Endodermal cell (in vitro differentiated cells): ENCODE data around the gene TSC22D2. TPM values are rescaled to one million over a fixed set of nuclear protein-coding genes. Genes with fewer than 3 reads are reported as not detected.

Source experiments
- DNase-seq: peaks from one replicate; pipeline ENCODE4 v3.0.0-alpha.2; 2017
- H3K27ac ChIP-seq: 2 replicates; pipeline ENCODE4 v1.5.1; 2013; ENCODE audit warnings: mild to moderate bottlenecking, low read depth, low read length, moderate library complexity
- H3K27me3 ChIP-seq: 2 replicates; pipeline ENCODE4 v1.6.1; 2013; ENCODE audit warnings: mild to moderate bottlenecking, low read length, moderate library complexity; ENCODE audit not compliant: insufficient read depth, control insufficient read depth, poor library complexity, severe bottlenecking
- H3K36me3 ChIP-seq: 2 replicates; pipeline ENCODE4 v1.7.0; 2013; ENCODE audit warnings: mild to moderate bottlenecking, low read length, moderate library complexity; ENCODE audit not compliant: control insufficient read depth, insufficient read depth
- H3K4me1 ChIP-seq: one replicate; pipeline ENCODE4 v1.7.0; 2013; ENCODE audit warnings: low read length; ENCODE audit not compliant: control insufficient read depth, insufficient read depth
- H3K4me3 ChIP-seq: 2 replicates; pipeline ENCODE4 v1.5.1; 2013; ENCODE audit warnings: mild to moderate bottlenecking, low read length, moderate library complexity
- H3K9ac ChIP-seq: 2 replicates; pipeline ENCODE4 v1.6.1; 2013; ENCODE audit warnings: mild to moderate bottlenecking, low read length, moderate library complexity; ENCODE audit not compliant: poor library complexity, severe bottlenecking; ENCODE audit errors: extremely low read depth
- H3K9me3 ChIP-seq: 2 replicates; pipeline ENCODE4 v1.6.1; 2013; ENCODE audit warnings: mild to moderate bottlenecking, low read length, moderate library complexity; ENCODE audit not compliant: control insufficient read depth
- H3K27ac Mint-ChIP-seq: 2 replicates; pipeline ENCODE4 v1.8.0; 2020; ENCODE audit warnings: mixed read lengths
- H3K27me3 Mint-ChIP-seq: 2 replicates; pipeline ENCODE4 v1.8.0; 2021; ENCODE audit warnings: mild to moderate bottlenecking, mixed read lengths; ENCODE audit not compliant: insufficient read depth
- H3K36me3 Mint-ChIP-seq: 2 replicates; pipeline ENCODE4 v1.8.0; 2020; ENCODE audit warnings: low read depth, mixed read lengths
- H3K4me1 Mint-ChIP-seq: 2 replicates; pipeline ENCODE4 v1.8.0; 2020; ENCODE audit warnings: mixed read lengths
- H3K4me3 Mint-ChIP-seq: 2 replicates; pipeline ENCODE4 v1.8.0; 2020; ENCODE audit warnings: mild to moderate bottlenecking, moderate library complexity, mixed read lengths
- H3K9me3 Mint-ChIP-seq: 2 replicates; pipeline ENCODE4 v1.8.0; 2020; ENCODE audit warnings: mild to moderate bottlenecking, mixed read lengths
- CTCF ChIP-seq: fragments of 200-600 bp; sonication (generic); conservative IDR thresholded peaks from 2 replicates; pipeline ENCODE4 v1.5.0; 2021; ENCODE audit warnings: antibody characterized with exemption, mild to moderate bottlenecking
- WGBS, 2 experiments: methylation state at CpG; one replicate each; pipeline versions ENCODE4 v1.1.5 to v1.1.7; 2013; ENCODE audit warnings: missing lambda C conversion rate in 2 of 2, mixed read lengths in 1 of 2; ENCODE audit not compliant: insufficient coverage in 1 of 2, insufficient read length in 1 of 2; 5-methylcytosine and 5-hydroxymethylcytosine counted together
- total RNA-seq, 2 donors: library from RNA; stranded (reverse); fragmentation: NEBNext Ultra II Directional in 1 of 2; extraction: Animal tissue kit (Norgen Biotek cat#: 25700) in 1 of 2; gene quantifications; 2 replicates in 1 of 2; 3 replicates in 1 of 2; pipeline ENCODE4 v1.2.1, GENCODE V29; 2021

Gene TSC22D2
- total RNA-seq, 2 donors from 2014 or later = 25.6 to 29.1 TPM

- DNase-seq = no peak
- H3K36me3 Mint-ChIP-seq = no peaks in the 10 kb centered on the region
- Histone ChIP-seq H3K4me3 (no peak overlapping the region), H3K36me3 (no peaks in the 10 kb centered on the region), H3K4me1 (no peaks in the 10 kb centered on the region), H3K27me3 (no peaks in the 10 kb centered on the region), H3K9me3 (no peaks in the 10 kb centered on the region), H3K27ac (no peak overlapping the region), H3K9ac (no peak overlapping the region)
- H3K4me1 Mint-ChIP-seq = peaks cover 9% of the 10 kb centered on the region
- no peaks in the 10 kb centered on the region for H3K27me3 Mint-ChIP-seq
- no peak overlapping the region for H3K27ac Mint-ChIP-seq
- H3K4me3 Mint-ChIP-seq = no peak overlapping the region
- 86 to 100% methylated on average over 2 to 4 of the region's 5 CpGs for WGBS, 2 experiments
- no peaks in the 10 kb centered on the region for H3K9me3 Mint-ChIP-seq
- TF ChIP-seq CTCF = no peak
Observed at GRCh38 chr3:150388498-150389418, 19.3 kb upstream of the TSC22D2 start.

- Histone ChIP-seq H3K36me3 (no peaks in the 10 kb centered on the region), H3K4me3 (no peak overlapping the region), H3K9me3 (no peaks in the 10 kb centered on the region), H3K4me1 (no peaks in the 10 kb centered on the region), H3K9ac (no peak overlapping the region), H3K27me3 (no peaks in the 10 kb centered on the region), H3K27ac (no peak overlapping the region)
- no peaks in the 10 kb centered on the region for H3K27me3 Mint-ChIP-seq
- H3K4me3 Mint-ChIP-seq = no peak overlapping the region
- no peak for TF ChIP-seq CTCF
- no peak overlapping the region for H3K27ac Mint-ChIP-seq
- no peaks in the 10 kb centered on the region for H3K9me3 Mint-ChIP-seq
- H3K36me3 Mint-ChIP-seq = no peaks in the 10 kb centered on the region
- no peak for DNase-seq
- H3K4me1 Mint-ChIP-seq = peaks cover 9% of the 10 kb centered on the region
Observed at GRCh38 chr3:150390087-150390486, 18.0 kb upstream of the TSC22D2 start.

- H3K4me3 Mint-ChIP-seq = no peak overlapping the region
- Histone ChIP-seq H3K27ac (no peak overlapping the region), H3K9me3 (no peaks in the 10 kb centered on the region), H3K36me3 (no peaks in the 10 kb centered on the region), H3K4me1 (no peaks in the 10 kb centered on the region), H3K9ac (no peak overlapping the region), H3K4me3 (no peak overlapping the region), H3K27me3 (no peaks in the 10 kb centered on the region)
- H3K36me3 Mint-ChIP-seq = no peaks in the 10 kb centered on the region
- no peaks in the 10 kb centered on the region for H3K27me3 Mint-ChIP-seq
- TF ChIP-seq CTCF = no peak
- DNase-seq = no peak
- H3K27ac Mint-ChIP-seq = no peak overlapping the region
- H3K4me1 Mint-ChIP-seq = peaks cover 12% of the 10 kb centered on the region
- no peaks in the 10 kb centered on the region for H3K9me3 Mint-ChIP-seq
Observed at GRCh38 chr3:150391161-150391560, 16.9 kb upstream of the TSC22D2 start.
